ENCODE data around the gene FPR2.

FPR2 gene

GRCh38 chr19:51751655-51752054 lies 9.3 kb upstream of the FPR2 start, which contains the start of gene FPR1:
Gene FPR1, minus strand, starts transcription at chr19:51751878. Its CDS starts 4,884 bp downstream, at chr19:51746994.
- Histone ChIP-seq H3K4me3 (ENCODE audit: low read length) (no peak within 1 kb of the TSS), H3K27ac (ENCODE audit: low read length) (no peak within 1 kb of the TSS), H3F3A (ENCODE audit: insufficient read depth, low read length) (no peaks in the 10 kb centered on the region), H3K27me3 (replicated peaks; ENCODE audit: insufficient read depth, low read length) (no peaks in the 10 kb centered on the region), H3K36me3 (replicated peaks; ENCODE audit: insufficient read depth, low read length) (no peaks in the 10 kb centered on the region), H3K9me2 (replicated peaks; ENCODE audit: insufficient read depth, low read length) (no peaks in the 10 kb centered on the region), H3K4me2 (ENCODE audit: low read depth, low read length) (no peak within 1 kb of the TSS), H3K79me2 (ENCODE audit: low read length) (no peaks in the 10 kb centered on the region), H2AFZ (ENCODE audit: low read length) (no peak within 1 kb of the TSS), H4K20me1 (ENCODE audit: insufficient read depth, low read length) (no peaks in the 10 kb centered on the region), H3K9ac (ENCODE audit: low read length) (no peak within 1 kb of the TSS), H3K4me1 (ENCODE audit: low read length) (no peaks in the 10 kb centered on the region), H3K9me3 (replicated peaks; ENCODE audit: insufficient read depth, low read length) (no peaks in the 10 kb centered on the region)
- no peak for DNase-seq
- no peak for TF ChIP-seq EZH2 (optimal IDR thresholded peaks at IDR 0.05; ENCODE audit: low read depth, low read length)

- no peak for DNase-seq
- Histone ChIP-seq H3F3A (ENCODE audit: insufficient read depth, low read length) (no peaks in the 10 kb centered on the region), H3K79me2 (ENCODE audit: low read length) (no peaks in the 10 kb centered on the region), H3K9ac (ENCODE audit: low read length) (no peak overlapping the region), H3K4me1 (ENCODE audit: low read length) (no peaks in the 10 kb centered on the region), H3K4me3 (ENCODE audit: low read length) (no peak overlapping the region), H3K36me3 (replicated peaks; ENCODE audit: insufficient read depth, low read length) (no peaks in the 10 kb centered on the region), H3K4me2 (ENCODE audit: low read depth, low read length) (no peak overlapping the region), H3K9me2 (replicated peaks; ENCODE audit: insufficient read depth, low read length) (no peaks in the 10 kb centered on the region), H3K9me3 (replicated peaks; ENCODE audit: insufficient read depth, low read length) (no peaks in the 10 kb centered on the region), H4K20me1 (ENCODE audit: insufficient read depth, low read length) (no peaks in the 10 kb centered on the region), H2AFZ (ENCODE audit: low read length) (no peak overlapping the region), H3K27ac (ENCODE audit: low read length) (no peak overlapping the region), H3K27me3 (replicated peaks; ENCODE audit: insufficient read depth, low read length) (no peaks in the 10 kb centered on the region)
- TF ChIP-seq EZH2phosphoT487 (IDR thresholded peaks at IDR 0.05; ENCODE audit: low read length) (no peak), EZH2 (optimal IDR thresholded peaks at IDR 0.05; ENCODE audit: low read depth, low read length) (no peak), CTCF (IDR thresholded peaks at IDR 0.05; ENCODE audit: low read length) (no peak)
These were observed 6.9 kb upstream of the FPR2 start for GRCh38 chr19:51754109-51754508.

GRCh38 chr19:51754770-51755169 lies 6.2 kb upstream of the FPR2 start:
- Histone ChIP-seq H3F3A (ENCODE audit: insufficient read depth, low read length) (no peaks in the 10 kb centered on the region), H3K27ac (ENCODE audit: low read length) (no peak overlapping the region), H4K20me1 (ENCODE audit: insufficient read depth, low read length) (no peaks in the 10 kb centered on the region), H3K36me3 (replicated peaks; ENCODE audit: insufficient read depth, low read length) (no peaks in the 10 kb centered on the region), H2AFZ (ENCODE audit: low read length) (no peak overlapping the region), H3K4me3 (ENCODE audit: low read length) (no peak overlapping the region), H3K27me3 (replicated peaks; ENCODE audit: insufficient read depth, low read length) (no peaks in the 10 kb centered on the region), H3K4me1 (ENCODE audit: low read length) (no peaks in the 10 kb centered on the region), H3K9ac (ENCODE audit: low read length) (no peak overlapping the region), H3K4me2 (ENCODE audit: low read depth, low read length) (no peak overlapping the region), H3K79me2 (ENCODE audit: low read length) (no peaks in the 10 kb centered on the region), H3K9me3 (replicated peaks; ENCODE audit: insufficient read depth, low read length) (no peaks in the 10 kb centered on the region), H3K9me2 (replicated peaks; ENCODE audit: insufficient read depth, low read length) (no peaks in the 10 kb centered on the region)
- DNase-seq: no peak
- TF ChIP-seq EZH2phosphoT487 (IDR thresholded peaks at IDR 0.05; ENCODE audit: low read length) (no peak), CTCF (IDR thresholded peaks at IDR 0.05; ENCODE audit: low read length) (no peak), EZH2 (optimal IDR thresholded peaks at IDR 0.05; ENCODE audit: low read depth, low read length) (no peak)

DNA sequence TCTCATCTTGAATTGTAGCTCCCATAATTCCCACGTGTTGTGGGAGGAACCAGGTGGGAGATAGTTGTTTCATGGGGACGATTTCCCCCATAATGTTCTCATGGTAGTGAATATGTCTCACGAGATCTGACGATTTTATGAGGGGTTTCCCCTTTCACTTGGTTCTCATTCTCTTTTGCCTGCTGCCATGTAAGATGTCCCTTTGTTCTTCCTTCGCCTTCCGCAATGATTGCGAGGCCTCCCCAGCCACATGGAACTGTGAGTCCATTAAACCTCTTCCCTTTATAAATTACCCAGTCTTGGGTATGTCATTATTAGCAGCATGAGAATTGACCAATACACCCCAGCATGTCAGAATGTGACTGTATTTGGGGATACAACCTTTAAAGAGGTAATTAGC lies 5.4 kb upstream of the FPR2 start:
- Histone ChIP-seq H4K20me1 (ENCODE audit: insufficient read depth, low read length) (no peaks in the 10 kb centered on the region), H3K36me3 (replicated peaks; ENCODE audit: insufficient read depth, low read length) (no peaks in the 10 kb centered on the region), H3K4me1 (ENCODE audit: low read length) (no peaks in the 10 kb centered on the region), H3K9me2 (replicated peaks; ENCODE audit: insufficient read depth, low read length) (no peaks in the 10 kb centered on the region), H3K4me3 (ENCODE audit: low read length) (no peak overlapping the region), H3K4me2 (ENCODE audit: low read depth, low read length) (no peak overlapping the region), H3K79me2 (ENCODE audit: low read length) (no peaks in the 10 kb centered on the region), H3K27me3 (replicated peaks; ENCODE audit: insufficient read depth, low read length) (no peaks in the 10 kb centered on the region), H3K9me3 (replicated peaks; ENCODE audit: insufficient read depth, low read length) (no peaks in the 10 kb centered on the region), H2AFZ (ENCODE audit: low read length) (no peak overlapping the region), H3K27ac (ENCODE audit: low read length) (no peak overlapping the region), H3K9ac (ENCODE audit: low read length) (no peak overlapping the region), H3F3A (ENCODE audit: insufficient read depth, low read length) (no peaks in the 10 kb centered on the region)
- no peak for TF ChIP-seq EZH2phosphoT487 (IDR thresholded peaks at IDR 0.05; ENCODE audit: low read length)
- no peak for TF ChIP-seq CTCF (IDR thresholded peaks at IDR 0.05; ENCODE audit: low read length)
- no peak for TF ChIP-seq EZH2 (optimal IDR thresholded peaks at IDR 0.05; ENCODE audit: low read depth, low read length)
- DNase-seq: no peak
